WTC11 (cell line): ENCODE data around the gene KRT82.

Experiments
- AR ChIP-seq: fragments of 250-450 bp; sonication (Bioruptor Pico); IDR thresholded peaks from 2 replicates; pipeline ENCODE4 v1.9.0; 2021; ENCODE audit warnings: mild to moderate bottlenecking
- CTCF ChIP-seq: fragments of 200-600 bp; IDR thresholded peaks from 2 replicates; pipeline ENCODE4 v1.8.0; 2022; ENCODE audit warnings: antibody characterized with exemption
- ELF4 ChIP-seq: sonication (generic); formaldehyde crosslinking; IDR thresholded peaks from 2 replicates; pipeline ENCODE4 v1.8.1; 2022; ENCODE audit warnings: low read depth, mild to moderate bottlenecking, moderate library complexity, missing genetic modification reagents
- ETV6 ChIP-seq: sonication (generic); formaldehyde crosslinking; IDR thresholded peaks from 2 replicates; pipeline ENCODE4 v1.8.1; 2022; ENCODE audit warnings: mild to moderate bottlenecking, missing genetic modification reagents
- FOXP1 ChIP-seq: sonication (generic); formaldehyde crosslinking; IDR thresholded peaks from 2 replicates; pipeline ENCODE4 v1.8.0; 2022; ENCODE audit warnings: missing genetic modification reagents, mild to moderate bottlenecking, moderate library complexity, borderline replicate concordance
- STAT6 ChIP-seq: sonication (generic); formaldehyde crosslinking; conservative IDR thresholded peaks from 2 replicates; pipeline ENCODE4 v1.8.1; 2023; ENCODE audit warnings: mild to moderate bottlenecking, low read depth, missing genetic modification reagents, moderate library complexity
- ZNF263 ChIP-seq: sonication (generic); formaldehyde crosslinking; IDR thresholded peaks from 2 replicates; pipeline ENCODE4 v1.8.1; 2022; ENCODE audit warnings: low read depth, mild to moderate bottlenecking, moderate library complexity, missing genetic modification reagents
- ZSCAN18 ChIP-seq: fragments of 250-450 bp; sonication (Bioruptor Pico); IDR thresholded peaks from 2 replicates; pipeline ENCODE4 v2.1.2; 2022; ENCODE audit warnings: mild to moderate bottlenecking, moderate library complexity

GRCh38 chr12:52434081-52434733, 28.1 kb upstream of the KRT82 start, which contains the start of gene KRT75:
- TF ChIP-seq ELF4 (CRISPR knock-in tag) (no peak), STAT6 (no peak), CTCF (no peak), ZSCAN18 (CRISPR knock-in tag) (no peak), ETV6 (CRISPR knock-in tag) (no peak), ZNF263 (CRISPR knock-in tag) (no peak), AR (no peak), FOXP1 (no peak)
